GM12865 (cell line): Measurements from ENCODE around the gene SLC44A5.
"Not testable (repeated sequence)": the region's sequence is repeated elsewhere in the genome, so short reads cannot be mapped to it uniquely, and the experiment has no call there.

Source experiments
- DNase-seq: peaks from one replicate; pipeline ENCODE4 v3.0.0; 2010; ENCODE audit warnings: low read depth
- H3K4me3 ChIP-seq: 2 replicates; pipeline ENCODE4 v1.5.1; 2011; ENCODE audit warnings: mild to moderate bottlenecking, low read depth, low read length, control low read depth
- TF ChIP-seq, protein P1 (sequence below): IDR thresholded peaks from 2 replicates; pipeline ENCODE4 v1.5.1; 2011; ENCODE audit warnings: low read length, control low read depth, low read depth, inconsistent platforms; ENCODE audit not compliant: insufficient read depth; ENCODE audit errors: missing control alignments

The SLC44A5 gene

DNA sequence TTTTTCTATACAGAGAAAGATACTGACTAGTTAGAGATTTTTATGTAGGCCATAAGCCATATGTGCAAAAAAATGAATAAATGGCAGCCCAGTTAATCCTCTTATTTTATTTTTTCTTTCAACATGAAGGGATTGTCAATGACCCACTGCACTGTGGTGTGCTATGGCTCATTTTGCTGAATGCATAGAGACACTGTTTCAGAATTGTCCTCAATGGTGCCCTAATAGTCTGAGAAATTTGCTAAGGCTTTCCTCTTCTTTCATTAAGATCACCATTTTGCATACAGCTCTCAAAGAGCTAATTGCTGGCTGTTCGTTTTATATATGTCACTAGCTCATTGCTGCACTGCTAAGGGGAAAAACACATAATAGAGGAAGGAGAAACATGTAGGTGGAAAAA is 189.5 kb downstream of the SLC44A5 start:
- no peak for DNase-seq
- TF ChIP-seq, protein P1, sequence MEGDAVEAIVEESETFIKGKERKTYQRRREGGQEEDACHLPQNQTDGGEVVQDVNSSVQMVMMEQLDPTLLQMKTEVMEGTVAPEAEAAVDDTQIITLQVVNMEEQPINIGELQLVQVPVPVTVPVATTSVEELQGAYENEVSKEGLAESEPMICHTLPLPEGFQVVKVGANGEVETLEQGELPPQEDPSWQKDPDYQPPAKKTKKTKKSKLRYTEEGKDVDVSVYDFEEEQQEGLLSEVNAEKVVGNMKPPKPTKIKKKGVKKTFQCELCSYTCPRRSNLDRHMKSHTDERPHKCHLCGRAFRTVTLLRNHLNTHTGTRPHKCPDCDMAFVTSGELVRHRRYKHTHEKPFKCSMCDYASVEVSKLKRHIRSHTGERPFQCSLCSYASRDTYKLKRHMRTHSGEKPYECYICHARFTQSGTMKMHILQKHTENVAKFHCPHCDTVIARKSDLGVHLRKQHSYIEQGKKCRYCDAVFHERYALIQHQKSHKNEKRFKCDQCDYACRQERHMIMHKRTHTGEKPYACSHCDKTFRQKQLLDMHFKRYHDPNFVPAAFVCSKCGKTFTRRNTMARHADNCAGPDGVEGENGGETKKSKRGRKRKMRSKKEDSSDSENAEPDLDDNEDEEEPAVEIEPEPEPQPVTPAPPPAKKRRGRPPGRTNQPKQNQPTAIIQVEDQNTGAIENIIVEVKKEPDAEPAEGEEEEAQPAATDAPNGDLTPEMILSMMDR = no peak
- no peak overlapping the region for H3K4me3 ChIP-seq

DNA sequence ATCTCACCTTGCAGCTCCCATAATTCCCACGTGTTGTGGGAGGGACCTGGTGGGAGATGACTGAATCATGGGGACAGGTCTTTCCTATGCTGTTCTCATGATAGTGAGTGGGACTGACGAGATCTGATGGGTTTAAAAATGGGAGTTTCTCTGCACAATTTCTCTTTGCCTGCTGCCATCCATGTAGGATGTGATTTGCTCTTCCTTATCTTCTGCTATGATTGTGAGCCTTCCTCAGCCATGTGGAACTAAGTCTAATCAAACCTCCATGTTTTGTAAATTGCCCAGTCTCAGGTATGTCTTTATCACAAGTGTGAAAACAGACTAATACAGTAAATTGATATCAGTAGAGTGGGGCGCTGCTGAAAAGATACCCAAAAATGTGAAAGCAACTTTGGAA is 195.7 kb downstream of the SLC44A5 start:
- DNase-seq = no peak
- no peak overlapping the region for H3K4me3 ChIP-seq
- TF ChIP-seq, protein P1 = no peak

DNA sequence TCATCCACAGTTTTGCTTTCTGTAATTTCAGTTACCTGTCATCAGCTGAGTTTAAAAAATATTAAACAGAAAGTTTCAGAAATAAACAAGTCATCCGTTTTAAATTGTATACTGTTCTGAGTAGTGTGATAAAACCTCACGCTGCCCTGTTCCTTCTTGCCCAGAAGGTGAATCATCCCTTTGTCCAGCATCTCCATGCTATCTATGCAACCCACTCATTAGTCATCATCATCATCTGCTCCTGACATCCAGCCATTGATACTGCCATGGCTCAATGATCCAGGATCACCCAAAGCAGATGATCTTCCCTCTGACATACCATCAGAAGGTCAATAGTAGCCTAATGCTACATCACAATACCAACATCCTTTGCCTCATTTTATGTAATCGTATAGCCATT is 198.3 kb downstream of the SLC44A5 start:
- H3K4me3 ChIP-seq = no peak overlapping the region
- TF ChIP-seq, protein P1 = no peak
- no peak for DNase-seq

DNA sequence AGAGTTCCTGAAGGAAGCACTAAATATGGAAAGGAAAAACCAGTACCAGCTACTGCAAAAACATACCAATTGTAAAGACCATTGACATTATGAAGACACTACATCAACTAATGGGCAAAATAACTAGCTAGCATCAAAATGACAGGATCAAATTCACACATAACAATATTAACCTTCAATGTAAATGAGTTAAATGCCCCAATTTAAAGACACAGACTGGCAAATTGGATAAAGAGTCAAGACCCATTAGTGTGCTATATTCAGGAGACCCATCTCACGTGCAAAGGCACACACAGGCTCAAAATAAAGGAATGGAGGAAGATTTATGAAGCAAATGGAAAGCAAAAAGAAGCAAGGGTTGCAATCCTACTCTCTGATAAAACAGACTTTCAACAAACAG is 206.2 kb downstream of the SLC44A5 start:
- H3K4me3 ChIP-seq, DNase-seq: not testable (repeated sequence)

DNA sequence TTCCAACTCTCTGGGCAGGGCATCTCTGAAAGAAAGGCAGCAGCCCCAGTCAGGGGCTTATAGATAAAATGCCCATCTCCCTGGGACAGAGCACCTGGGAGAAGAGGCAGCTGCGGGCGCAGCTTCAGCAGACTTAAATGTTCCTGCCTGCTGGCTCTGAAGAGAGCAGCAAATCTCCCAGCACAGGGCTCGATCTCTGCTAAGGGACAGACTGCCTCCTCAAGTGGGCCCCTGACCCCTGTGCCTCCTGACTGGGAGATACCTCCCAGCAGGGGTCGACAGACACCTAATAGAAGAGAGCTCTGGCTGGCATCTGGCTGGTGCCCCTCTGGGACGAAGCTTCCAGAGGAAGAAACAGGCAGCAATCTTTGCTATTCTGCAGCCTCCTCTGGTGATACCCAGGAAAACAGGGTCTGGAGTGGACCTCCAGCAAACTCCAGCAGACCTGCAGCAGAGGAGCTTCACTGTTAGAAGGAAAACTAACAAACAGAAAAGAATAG is 207.7 kb downstream of the SLC44A5 start:
- not testable (repeated sequence) for H3K4me3 ChIP-seq, DNase-seq

DNA sequence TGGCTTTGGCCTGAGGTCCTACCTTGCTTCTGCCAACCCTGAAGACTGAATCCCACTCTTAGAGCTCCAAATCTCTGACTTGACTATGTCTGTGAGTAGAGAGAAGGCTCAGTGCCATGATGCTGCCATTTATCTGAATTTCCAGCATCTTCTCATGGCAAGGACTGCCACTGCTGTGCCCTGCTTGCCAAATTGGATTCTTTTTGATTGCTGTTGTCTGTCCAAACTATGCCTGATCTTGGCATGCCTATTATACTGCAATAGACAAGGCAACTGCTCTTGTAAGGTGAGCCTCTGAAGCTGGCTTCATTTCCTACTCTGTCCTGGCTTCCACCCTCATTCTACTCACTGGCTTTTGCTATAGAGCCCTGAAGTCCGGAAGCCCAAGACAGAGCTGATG is 210.2 kb downstream of the SLC44A5 start:
- TF ChIP-seq, protein P1 = no peak
- no peak for DNase-seq
- H3K4me3 ChIP-seq = no peak overlapping the region

DNA sequence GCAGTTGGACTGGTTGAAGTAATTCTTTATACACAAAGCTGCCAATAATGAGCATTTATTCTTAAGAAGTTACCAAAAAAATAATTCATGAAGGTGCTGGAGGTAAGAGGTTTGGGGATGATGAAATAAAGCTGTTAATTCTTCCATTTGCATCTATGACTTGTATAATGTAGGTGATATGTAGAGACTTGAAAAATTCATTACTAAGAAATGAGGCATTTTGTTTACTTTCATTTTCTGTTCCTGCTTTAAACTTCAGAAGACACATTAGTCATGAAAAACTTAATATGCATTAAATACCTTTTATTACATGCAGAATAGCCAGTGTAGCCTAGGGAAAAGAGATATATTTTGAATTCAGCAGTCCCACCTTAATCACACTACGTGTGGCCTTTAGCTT is 214.2 kb downstream of the SLC44A5 start:
- no peak overlapping the region for H3K4me3 ChIP-seq
- DNase-seq = no peak
- TF ChIP-seq, protein P1 = no peak

DNA sequence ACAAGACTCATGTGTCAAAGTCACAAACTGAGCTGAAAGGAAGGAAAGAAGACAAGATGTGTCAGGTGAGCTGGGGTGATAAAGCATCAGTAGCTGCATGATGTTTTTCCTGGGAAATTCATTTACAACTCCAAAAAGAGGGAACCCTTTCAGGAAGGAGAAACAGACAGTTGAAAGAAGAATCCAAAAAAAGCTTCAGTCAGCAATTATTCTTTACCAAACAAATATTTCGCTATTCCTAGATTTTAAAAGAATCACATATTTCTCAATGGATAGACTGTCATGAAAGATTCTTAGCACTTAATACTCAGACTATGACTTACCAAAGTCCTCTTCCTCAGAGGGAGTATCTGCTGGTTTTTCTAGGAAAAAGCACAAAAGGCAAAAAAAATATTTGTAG is 214.7 kb downstream of the SLC44A5 start:
- H3K4me3 ChIP-seq = no peak overlapping the region
- TF ChIP-seq, protein P1 = no peak
- DNase-seq = no peak
